H9 (cell line): Measurements from ENCODE around the gene NUDT22. TPM values are rescaled to one million over a fixed set of nuclear protein-coding genes. Genes with fewer than 3 reads are reported as not detected.

Source experiments
- DNase-seq: peaks from one replicate; pipeline ENCODE4 v3.0.0-alpha.2; 2017
- H2AFZ ChIP-seq: one replicate; pipeline ENCODE4 v1.6.1; 2013; ENCODE audit warnings: mild to moderate bottlenecking, low read length, control low read depth, moderate library complexity
- H2AK5ac ChIP-seq: 2 replicates; pipeline ENCODE4 v1.6.1; 2013; ENCODE audit warnings: low read length, control low read depth, mixed read lengths; ENCODE audit not compliant: insufficient read length
- H2BK120ac ChIP-seq: one replicate; pipeline ENCODE4 v1.6.1; 2013; ENCODE audit warnings: low read depth, mild to moderate bottlenecking, low read length, control low read depth, inconsistent platforms; ENCODE audit not compliant: poor library complexity, severe bottlenecking
- H2BK12ac ChIP-seq: 2 replicates; pipeline ENCODE4 v1.6.1; 2013; ENCODE audit warnings: low read length, control low read depth, mixed read lengths, low read depth; ENCODE audit not compliant: insufficient read length
- H2BK15ac ChIP-seq: 2 replicates; pipeline ENCODE4 v1.6.1; 2013; ENCODE audit warnings: low read depth, low read length, control low read depth
- H2BK20ac ChIP-seq: one replicate; pipeline ENCODE4 v1.6.1; 2013; ENCODE audit warnings: low read depth, mild to moderate bottlenecking, low read length, control low read depth, inconsistent platforms; ENCODE audit not compliant: poor library complexity, severe bottlenecking
- H2BK5ac ChIP-seq: 2 replicates; pipeline ENCODE4 v1.6.1; 2013; ENCODE audit warnings: low read length, control low read depth, mixed read lengths; ENCODE audit not compliant: insufficient read length
- H3K14ac ChIP-seq: 2 replicates; pipeline ENCODE4 v1.6.1; 2013; ENCODE audit warnings: low read length, control low read depth; ENCODE audit not compliant: insufficient read depth
- H3K18ac ChIP-seq: 2 replicates; pipeline ENCODE4 v1.6.1; 2013; ENCODE audit warnings: low read depth, mild to moderate bottlenecking, mixed read lengths, low read length, control low read depth; ENCODE audit not compliant: insufficient read length
- H3K23ac ChIP-seq: 2 replicates; pipeline ENCODE4 v1.6.1; 2013; ENCODE audit warnings: low read length, control low read depth, mixed read lengths, low read depth; ENCODE audit not compliant: insufficient read length
- H3K23me2 ChIP-seq: 2 replicates; pipeline ENCODE4 v1.6.1; 2013; ENCODE audit warnings: low read depth, mild to moderate bottlenecking, mixed read lengths, low read length, control low read depth; ENCODE audit not compliant: insufficient read length, poor library complexity, severe bottlenecking
- H3K27ac ChIP-seq: 2 replicates; pipeline ENCODE4 v1.5.1; 2013; ENCODE audit warnings: low read length, control low read depth, mixed read lengths, low read depth; ENCODE audit not compliant: insufficient read length
- H3K27me3 ChIP-seq: 2 replicates; pipeline ENCODE4 v1.6.1; 2013; ENCODE audit warnings: low read length, control low read depth, inconsistent platforms; ENCODE audit not compliant: insufficient read depth
- H3K4ac ChIP-seq: 2 replicates; pipeline ENCODE4 v1.6.1; 2013; ENCODE audit warnings: low read depth, mild to moderate bottlenecking, control low read depth, inconsistent platforms, low read length, moderate library complexity
- H3K4me1 ChIP-seq: 2 replicates; pipeline ENCODE4 v1.6.1; 2013; ENCODE audit warnings: low read length, control low read depth, inconsistent platforms; ENCODE audit not compliant: insufficient read depth
- H3K4me2 ChIP-seq: 2 replicates; pipeline ENCODE4 v1.6.1; 2013; ENCODE audit warnings: low read length, control low read depth, mixed read lengths; ENCODE audit not compliant: insufficient read length, insufficient read depth
- H3K56ac ChIP-seq: 2 replicates; pipeline ENCODE4 v1.6.1; 2013; ENCODE audit warnings: low read depth, mild to moderate bottlenecking, mixed read lengths, low read length, control low read depth; ENCODE audit not compliant: insufficient read length
- H3K79me1 ChIP-seq: 2 replicates; pipeline ENCODE4 v1.6.1; 2013; ENCODE audit warnings: low read depth, mild to moderate bottlenecking, moderate library complexity, low read length, control low read depth, inconsistent platforms; ENCODE audit not compliant: insufficient read depth, poor library complexity, severe bottlenecking
- H3K79me2 ChIP-seq: 2 replicates; pipeline ENCODE4 v1.6.1; 2013; ENCODE audit warnings: low read length, control low read depth, inconsistent platforms; ENCODE audit not compliant: insufficient read depth
- H3K9ac ChIP-seq: 2 replicates; pipeline ENCODE4 v1.6.1; 2013; ENCODE audit warnings: low read length, control low read depth, mixed read lengths; ENCODE audit not compliant: insufficient read length; ENCODE audit errors: extremely low read depth
- H3K9me3 ChIP-seq: one replicate; pipeline ENCODE4 v1.6.1; 2013; ENCODE audit warnings: low read depth, low read length, inconsistent platforms; ENCODE audit not compliant: control insufficient read depth
- H3T11ph ChIP-seq: one replicate; pipeline ENCODE4 v1.6.1; 2013; ENCODE audit warnings: mild to moderate bottlenecking, low read length, control low read depth, inconsistent platforms
- H4K20me1 ChIP-seq: one replicate; pipeline ENCODE4 v1.6.1; 2013; ENCODE audit not compliant: control insufficient read depth, insufficient read length, insufficient read depth
- H4K5ac ChIP-seq: 2 replicates; pipeline ENCODE4 v1.6.1; 2013; ENCODE audit warnings: low read depth, mild to moderate bottlenecking, mixed read lengths, low read length, control low read depth; ENCODE audit not compliant: insufficient read length
- H4K8ac ChIP-seq: replicated peaks from 2 replicates; pipeline ENCODE4 v1.6.1; 2013; ENCODE audit warnings: low read length, control low read depth, mixed read lengths, low read depth; ENCODE audit not compliant: insufficient read length
- H4K91ac ChIP-seq: 2 replicates; pipeline ENCODE4 v1.6.1; 2013; ENCODE audit warnings: low read depth, mild to moderate bottlenecking, moderate library complexity, mixed read lengths, low read length, control low read depth; ENCODE audit not compliant: insufficient read length
- H3K27ac Mint-ChIP-seq, 3 experiments: 2 replicates in 2 of 3; 3 replicates in 1 of 3; pipeline ENCODE4 v1.8.0; 2020 to 2021; ENCODE audit warnings: mixed read lengths in 3 of 3, mild to moderate bottlenecking in 1 of 3, moderate library complexity in 1 of 3
- H3K27me3 Mint-ChIP-seq: 2 replicates; pipeline ENCODE4 v1.8.0; 2021; ENCODE audit warnings: low read depth, mild to moderate bottlenecking, moderate library complexity, mixed read lengths
- H3K36me3 Mint-ChIP-seq, 3 experiments: 2 replicates in 2 of 3; 3 replicates in 1 of 3; pipeline ENCODE4 v1.8.0; 2020 to 2021; ENCODE audit warnings: low read depth in 3 of 3, mixed read lengths in 3 of 3; ENCODE audit not compliant: insufficient read depth in 1 of 3
- H3K4me1 Mint-ChIP-seq, 2 experiments: 2 replicates each; pipeline ENCODE4 v1.8.0; 2020; ENCODE audit warnings: mixed read lengths in 2 of 2
- H3K4me3 Mint-ChIP-seq, 2 experiments: 2 replicates in 1 of 2; 3 replicates in 1 of 2; pipeline ENCODE4 v1.8.0; 2020 to 2021; ENCODE audit warnings: mild to moderate bottlenecking in 2 of 2, mixed read lengths in 2 of 2, moderate library complexity in 1 of 2
- H3K9me3 Mint-ChIP-seq, 2 experiments: 2 replicates in 1 of 2; 3 replicates in 1 of 2; pipeline ENCODE4 v1.8.0; 2020; ENCODE audit warnings: mild to moderate bottlenecking in 2 of 2, mixed read lengths in 2 of 2, moderate library complexity in 1 of 2
- CTCF ChIP-seq: fragments of 200-600 bp; sonication (generic); conservative IDR thresholded peaks from 3 replicates; pipeline ENCODE4 v1.8.0; 2021; ENCODE audit warnings: antibody characterized with exemption, mild to moderate bottlenecking
- WGBS: extraction: QIAGEN DNeasy Blood & Tissue Kit; methylation state at CpG from one replicate; pipeline ENCODE4 v1.1.7; 2013; ENCODE audit warnings: missing lambda C conversion rate, low lambda C conversion rate, mixed read lengths; ENCODE audit not compliant: insufficient read length; ENCODE audit errors: extremely low coverage; 5-methylcytosine and 5-hydroxymethylcytosine counted together
- total RNA-seq: library from RNA; stranded (reverse); gene quantifications from 2 replicates; pipeline ENCODE4 v1.2.1, GENCODE V29; 2021

Gene NUDT22
- total RNA-seq, 1 experiment from 2014 or later: 39.6 TPM

- no peak overlapping the region for H2BK20ac ChIP-seq
- no peak overlapping the region for H2BK15ac ChIP-seq
- Mint-ChIP-seq H3K9me3 (no peaks in the 10 kb centered on the region), H3K4me1 (peaks cover 5 to 12% of the 10 kb centered on the region in 2 experiments; a peak in 3 of 4 replicates), H3K27me3 (no peaks in the 10 kb centered on the region), H3K27ac (peak overlapping the region; percentile 31 to 77 (median 49); a peak in 3 of 7 replicates), H3K4me3 (peak overlapping the region in 1 of 2 experiments; percentile 46; a peak in 2 of 5 replicates), H3K36me3 (peaks cover 43 to 84% (median 67%) of the 10 kb centered on the region in 3 experiments)
- no peak overlapping the region for H3T11ph ChIP-seq
- no peaks in the 10 kb centered on the region for H3K79me2 ChIP-seq
- no peaks in the 10 kb centered on the region for H3K27me3 ChIP-seq
- no peaks in the 10 kb centered on the region for H3K4me1 ChIP-seq
- no peaks in the 10 kb centered on the region for H4K20me1 ChIP-seq
- no peaks in the 10 kb centered on the region for H3K9me3 ChIP-seq
- H3K14ac ChIP-seq: no peak overlapping the region; the same call in 1 of the 2 replicates
- no peak overlapping the region for H3K9ac ChIP-seq
- H4K8ac ChIP-seq: no peak overlapping the region
- DNase-seq: peak; percentile 62
- no peak overlapping the region for H4K91ac ChIP-seq
- H3K56ac ChIP-seq: no peak overlapping the region
- H3K27ac ChIP-seq: no peak overlapping the region
- no peak overlapping the region for H2AK5ac ChIP-seq
- H3K23ac ChIP-seq: no peak overlapping the region
- no peak overlapping the region for H3K4ac ChIP-seq
- WGBS: no CpG with 5 or more reads among the region's 29 CpGs
- no peak overlapping the region for H4K5ac ChIP-seq
- no peak overlapping the region for H3K18ac ChIP-seq
- no peak overlapping the region for H2BK5ac ChIP-seq
- no peaks in the 10 kb centered on the region for H3K23me2 ChIP-seq
- H2BK120ac ChIP-seq: no peak overlapping the region
- H3K4me2 ChIP-seq: no peak overlapping the region
- H3K79me1 ChIP-seq: no peaks in the 10 kb centered on the region
- H2BK12ac ChIP-seq: no peak overlapping the region
- H2AFZ ChIP-seq: no peak overlapping the region
- peak; percentile 19; the same call in 1 of the 3 replicates for TF ChIP-seq CTCF
Measured at GRCh38 chr11:64263021-64263946, 37.2 kb downstream of the NUDT22 start.
